ENCODE measurements around the gene CAMK2B.
A peak's percentile ranks its signal among the peaks of the same experiment; 100 is the strongest.

The CAMK2B gene

GRCh38 chr7:44286182-44286617 lies 39.2 kb downstream of the CAMK2B start:
- in situ Hi-C loops (cut with MboI; ENCODE audit: low pct_unique_long_range_greater_than_20kb, low sequenced_read_pairs, unreplicated experiment): no loop called here
- TF ChIP-seq CTCF (IDR thresholded peaks at IDR 0.05; ENCODE audit: extremely low read depth, insufficient read depth, missing control alignments): peak; percentile 16
- DNase-seq (ENCODE audit: low spot score): no peak

- no peak for TF ChIP-seq CTCF (IDR thresholded peaks at IDR 0.05; ENCODE audit: extremely low read depth, insufficient read depth, missing control alignments)
- in situ Hi-C loops (cut with MboI; ENCODE audit: low pct_unique_long_range_greater_than_20kb, low sequenced_read_pairs, unreplicated experiment): no loop called here
- no peak for DNase-seq (ENCODE audit: low spot score)
These were observed 39.8 kb downstream of the CAMK2B start for GRCh38 chr7:44285561-44285960.

GRCh38 chr7:44284881-44285541 lies 40.4 kb downstream of the CAMK2B start:
- no peak for TF ChIP-seq CTCF (IDR thresholded peaks at IDR 0.05; ENCODE audit: extremely low read depth, insufficient read depth, missing control alignments)
- in situ Hi-C loops (cut with MboI; ENCODE audit: low pct_unique_long_range_greater_than_20kb, low sequenced_read_pairs, unreplicated experiment): no loop called here
- no peak for DNase-seq (ENCODE audit: low spot score)

- in situ Hi-C loops (cut with MboI; ENCODE audit: low pct_unique_long_range_greater_than_20kb, low sequenced_read_pairs, unreplicated experiment): no loop called here
- no peak for DNase-seq (ENCODE audit: low spot score)
- TF ChIP-seq CTCF (IDR thresholded peaks at IDR 0.05; ENCODE audit: extremely low read depth, insufficient read depth, missing control alignments): no peak
These were observed 41.2 kb downstream of the CAMK2B start for GRCh38 chr7:44284216-44284615.

GRCh38 chr7:44283381-44284211 lies 41.8 kb downstream of the CAMK2B start:
- in situ Hi-C loops (cut with MboI; ENCODE audit: low pct_unique_long_range_greater_than_20kb, low sequenced_read_pairs, unreplicated experiment): no loop called here
- no peak for DNase-seq (ENCODE audit: low spot score)
- no peak for TF ChIP-seq CTCF (IDR thresholded peaks at IDR 0.05; ENCODE audit: extremely low read depth, insufficient read depth, missing control alignments)

GRCh38 chr7:44282601-44283171 lies 42.7 kb downstream of the CAMK2B start:
- TF ChIP-seq CTCF (IDR thresholded peaks at IDR 0.05; ENCODE audit: extremely low read depth, insufficient read depth, missing control alignments): no peak
- in situ Hi-C loops (cut with MboI; ENCODE audit: low pct_unique_long_range_greater_than_20kb, low sequenced_read_pairs, unreplicated experiment): no loop called here
- DNase-seq (ENCODE audit: low spot score): no peak

Data from GM13977 (cell line).